ENCODE data around the gene CHRNA4. TPM values are rescaled to one million over a fixed set of nuclear protein-coding genes. Genes with fewer than 3 reads are reported as not detected.

Gene CHRNA4
- polyA plus RNA-seq, 1 of the 3 experiments (the other 2 are of a cell fraction) = not detected

DNA sequence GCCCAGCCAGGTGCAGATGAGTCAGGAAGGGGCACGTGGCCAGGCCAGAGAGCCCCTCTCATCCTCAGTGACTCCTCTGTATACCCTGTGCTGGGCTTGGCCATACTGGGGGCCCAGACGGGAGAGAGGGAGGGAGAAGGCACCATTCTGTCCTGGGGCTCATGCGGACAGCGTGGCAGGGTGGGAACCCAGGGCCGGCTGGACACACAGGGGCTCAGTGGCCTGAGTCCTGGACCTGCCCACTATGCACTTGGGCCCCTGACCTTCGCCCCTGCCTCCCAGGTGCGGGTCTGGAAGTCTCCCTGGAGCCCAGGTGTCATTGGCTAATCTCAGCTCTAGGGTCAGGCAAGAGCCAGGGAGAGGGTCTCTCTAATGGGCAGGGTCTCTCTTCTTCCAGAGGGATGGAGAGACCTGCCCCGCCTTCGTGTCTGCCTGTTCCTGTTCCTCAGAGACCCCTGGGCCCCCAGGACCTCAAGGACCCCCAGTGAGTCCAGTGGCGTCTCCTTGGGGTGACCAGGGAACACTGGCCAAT, 40.5 kb downstream of the CHRNA4 start:
- Histone ChIP-seq H3K4me2 (no peak overlapping the region), H3K36me3 (replicated peaks in 1 of 2; ENCODE audit: control insufficient read depth in 1 of 2, insufficient read depth in 2 of 2, low read length in 1 of 2) (no peaks in the 10 kb centered on the region), H2AFZ (ENCODE audit: low read depth) (no peak overlapping the region), H3K27ac (ENCODE audit: low read depth in 2 of 2, low read length in 1 of 2) (no peak overlapping the region), H4K20me1 (ENCODE audit: insufficient read depth) (no peaks in the 10 kb centered on the region), H3K4me1 (ENCODE audit: control insufficient read depth in 1 of 2, insufficient read depth in 2 of 2, low read depth in 1 of 2, low read length in 1 of 2) (no peaks in the 10 kb centered on the region), H3K9ac (no peak overlapping the region), H3K9me3 (no peaks in the 10 kb centered on the region), H3K9me2 (no peaks in the 10 kb centered on the region), H3K4me3 (ENCODE audit: low read depth in 2 of 2, low read length in 1 of 2) (no peak overlapping the region), H3K27me3 (ENCODE audit: insufficient read depth) (no peaks in the 10 kb centered on the region; the same call in 1 of the 2 replicates), H3K79me2 (ENCODE audit: insufficient read depth) (no peaks in the 10 kb centered on the region), H3F3A (replicated peaks; ENCODE audit: insufficient read depth) (no peaks in the 10 kb centered on the region)
- 10% methylated on average over 2 of the region's 10 CpGs for WGBS (ENCODE audit: low lambda C conversion rate)
- ChIA-PET POLR2A (no interaction called here), CTCF (interaction anchor here (5.8 to 6.4 kb wide), 2 partner anchors 11 to 61 kb away, joined by 43 to 53 read pairs; no protein-coding TSS in a partner anchor)
- no peak for DNase-seq
- TF ChIP-seq FOSL2 (IDR thresholded peaks at IDR 0.05; ENCODE audit: borderline replicate concordance, low read depth) = no peak
- TF ChIP-seq, protein P1, sequence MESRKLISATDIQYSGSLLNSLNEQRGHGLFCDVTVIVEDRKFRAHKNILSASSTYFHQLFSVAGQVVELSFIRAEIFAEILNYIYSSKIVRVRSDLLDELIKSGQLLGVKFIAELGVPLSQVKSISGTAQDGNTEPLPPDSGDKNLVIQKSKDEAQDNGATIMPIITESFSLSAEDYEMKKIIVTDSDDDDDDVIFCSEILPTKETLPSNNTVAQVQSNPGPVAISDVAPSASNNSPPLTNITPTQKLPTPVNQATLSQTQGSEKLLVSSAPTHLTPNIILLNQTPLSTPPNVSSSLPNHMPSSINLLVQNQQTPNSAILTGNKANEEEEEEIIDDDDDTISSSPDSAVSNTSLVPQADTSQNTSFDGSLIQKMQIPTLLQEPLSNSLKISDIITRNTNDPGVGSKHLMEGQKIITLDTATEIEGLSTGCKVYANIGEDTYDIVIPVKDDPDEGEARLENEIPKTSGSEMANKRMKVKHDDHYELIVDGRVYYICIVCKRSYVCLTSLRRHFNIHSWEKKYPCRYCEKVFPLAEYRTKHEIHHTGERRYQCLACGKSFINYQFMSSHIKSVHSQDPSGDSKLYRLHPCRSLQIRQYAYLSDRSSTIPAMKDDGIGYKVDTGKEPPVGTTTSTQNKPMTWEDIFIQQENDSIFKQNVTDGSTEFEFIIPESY (IDR thresholded peaks at IDR 0.05; ENCODE audit: borderline replicate concordance, low read depth) = no peak

DNA sequence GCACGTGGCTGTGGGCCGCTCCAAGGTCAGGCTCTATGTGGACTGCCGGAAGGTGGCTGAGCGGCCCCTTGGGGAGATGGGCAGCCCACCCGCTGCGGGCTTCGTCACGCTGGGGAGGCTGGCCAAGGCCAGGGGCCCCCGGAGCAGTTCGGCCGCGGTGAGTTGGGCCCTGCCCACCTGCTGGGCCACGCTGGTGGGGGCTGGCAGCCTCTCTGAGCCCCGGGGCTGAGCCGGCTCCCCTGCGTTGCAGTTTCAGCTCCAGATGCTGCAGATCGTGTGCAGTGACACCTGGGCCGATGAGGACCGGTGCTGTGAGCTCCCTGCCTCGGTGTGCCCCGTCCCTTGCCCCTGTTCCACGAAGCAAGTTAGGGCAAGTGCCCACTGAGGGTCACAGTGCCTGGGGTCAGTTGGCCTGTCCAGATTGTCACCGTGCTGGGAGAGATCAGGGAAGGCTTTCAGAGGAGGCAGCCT, 41.1 kb downstream of the CHRNA4 start:
- H3K27me3 ChIP-seq (ENCODE audit: insufficient read depth) = no peaks in the 10 kb centered on the region; the same call in 1 of the 2 replicates
- 59% methylated on average over 13 of the region's 23 CpGs for WGBS (ENCODE audit: low lambda C conversion rate)
- no peak overlapping the region for H3K27ac ChIP-seq (ENCODE audit: low read depth in 2 of 2, low read length in 1 of 2)
- DNase-seq = no peak
- no peaks in the 10 kb centered on the region for H3K4me1 ChIP-seq (ENCODE audit: control insufficient read depth in 1 of 2, insufficient read depth in 2 of 2, low read depth in 1 of 2, low read length in 1 of 2)
- H3K9ac ChIP-seq = no peak overlapping the region
- POLR2A ChIA-PET = no interaction called here
- H3K4me3 ChIP-seq (ENCODE audit: low read depth in 2 of 2, low read length in 1 of 2) = no peak overlapping the region
- no peak overlapping the region for H3K4me2 ChIP-seq
- H3K9me2 ChIP-seq = no peaks in the 10 kb centered on the region
- no peak for TF ChIP-seq FOXJ3 (CRISPR knock-in tag; IDR thresholded peaks at IDR 0.05)
- TF ChIP-seq RCOR1 (IDR thresholded peaks at IDR 0.05; ENCODE audit: low read length) = no peak
- TF ChIP-seq POLR2AphosphoS5 (IDR thresholded peaks at IDR 0.05; ENCODE audit: low read depth, low read length) = no peak
- TF ChIP-seq MXI1 (IDR thresholded peaks at IDR 0.05; ENCODE audit: low read depth, low read length) = no peak
- TF ChIP-seq, protein P1 (IDR thresholded peaks at IDR 0.05; ENCODE audit: borderline replicate concordance, low read depth) = no peak
- TF ChIP-seq, protein P2, sequence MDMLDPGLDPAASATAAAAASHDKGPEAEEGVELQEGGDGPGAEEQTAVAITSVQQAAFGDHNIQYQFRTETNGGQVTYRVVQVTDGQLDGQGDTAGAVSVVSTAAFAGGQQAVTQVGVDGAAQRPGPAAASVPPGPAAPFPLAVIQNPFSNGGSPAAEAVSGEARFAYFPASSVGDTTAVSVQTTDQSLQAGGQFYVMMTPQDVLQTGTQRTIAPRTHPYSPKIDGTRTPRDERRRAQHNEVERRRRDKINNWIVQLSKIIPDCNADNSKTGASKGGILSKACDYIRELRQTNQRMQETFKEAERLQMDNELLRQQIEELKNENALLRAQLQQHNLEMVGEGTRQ (IDR thresholded peaks at IDR 0.05; ENCODE audit: borderline replicate concordance, low read depth, low read length) = no peak
- TF ChIP-seq JUND (IDR thresholded peaks at IDR 0.05) = no peak
- TF ChIP-seq RFX5 (IDR thresholded peaks at IDR 0.05; ENCODE audit: low read length) = no peak
- no peak for TF ChIP-seq RXRA (IDR thresholded peaks at IDR 0.05; ENCODE audit: borderline replicate concordance, low read depth)
- no peak for TF ChIP-seq EZH2phosphoT487 (IDR thresholded peaks at IDR 0.05; ENCODE audit: borderline replicate concordance, low read depth)
- TF ChIP-seq, protein P3, sequence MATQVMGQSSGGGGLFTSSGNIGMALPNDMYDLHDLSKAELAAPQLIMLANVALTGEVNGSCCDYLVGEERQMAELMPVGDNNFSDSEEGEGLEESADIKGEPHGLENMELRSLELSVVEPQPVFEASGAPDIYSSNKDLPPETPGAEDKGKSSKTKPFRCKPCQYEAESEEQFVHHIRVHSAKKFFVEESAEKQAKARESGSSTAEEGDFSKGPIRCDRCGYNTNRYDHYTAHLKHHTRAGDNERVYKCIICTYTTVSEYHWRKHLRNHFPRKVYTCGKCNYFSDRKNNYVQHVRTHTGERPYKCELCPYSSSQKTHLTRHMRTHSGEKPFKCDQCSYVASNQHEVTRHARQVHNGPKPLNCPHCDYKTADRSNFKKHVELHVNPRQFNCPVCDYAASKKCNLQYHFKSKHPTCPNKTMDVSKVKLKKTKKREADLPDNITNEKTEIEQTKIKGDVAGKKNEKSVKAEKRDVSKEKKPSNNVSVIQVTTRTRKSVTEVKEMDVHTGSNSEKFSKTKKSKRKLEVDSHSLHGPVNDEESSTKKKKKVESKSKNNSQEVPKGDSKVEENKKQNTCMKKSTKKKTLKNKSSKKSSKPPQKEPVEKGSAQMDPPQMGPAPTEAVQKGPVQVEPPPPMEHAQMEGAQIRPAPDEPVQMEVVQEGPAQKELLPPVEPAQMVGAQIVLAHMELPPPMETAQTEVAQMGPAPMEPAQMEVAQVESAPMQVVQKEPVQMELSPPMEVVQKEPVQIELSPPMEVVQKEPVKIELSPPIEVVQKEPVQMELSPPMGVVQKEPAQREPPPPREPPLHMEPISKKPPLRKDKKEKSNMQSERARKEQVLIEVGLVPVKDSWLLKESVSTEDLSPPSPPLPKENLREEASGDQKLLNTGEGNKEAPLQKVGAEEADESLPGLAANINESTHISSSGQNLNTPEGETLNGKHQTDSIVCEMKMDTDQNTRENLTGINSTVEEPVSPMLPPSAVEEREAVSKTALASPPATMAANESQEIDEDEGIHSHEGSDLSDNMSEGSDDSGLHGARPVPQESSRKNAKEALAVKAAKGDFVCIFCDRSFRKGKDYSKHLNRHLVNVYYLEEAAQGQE (IDR thresholded peaks at IDR 0.05; ENCODE audit: low read depth, low read length) = no peak
- TF ChIP-seq CHD2 (IDR thresholded peaks at IDR 0.05; ENCODE audit: low read length, partially characterized antibody) = no peak
- no peak for TF ChIP-seq SIN3A (IDR thresholded peaks at IDR 0.05; ENCODE audit: borderline replicate concordance, low read depth, low read length)
- H3K79me2 ChIP-seq (ENCODE audit: insufficient read depth) = no peaks in the 10 kb centered on the region
- CTCF ChIA-PET = interaction anchor here (5.8 to 6.4 kb wide), 2 partner anchors 11 to 62 kb away, joined by 43 to 53 read pairs; no protein-coding TSS in a partner anchor
- H4K20me1 ChIP-seq (ENCODE audit: insufficient read depth) = no peaks in the 10 kb centered on the region
- no peak overlapping the region for H2AFZ ChIP-seq (ENCODE audit: low read depth)
- no peaks in the 10 kb centered on the region for H3F3A ChIP-seq (replicated peaks; ENCODE audit: insufficient read depth)
- no peaks in the 10 kb centered on the region for H3K9me3 ChIP-seq
- H3K36me3 ChIP-seq (replicated peaks in 1 of 2; ENCODE audit: control insufficient read depth in 1 of 2, insufficient read depth in 2 of 2, low read length in 1 of 2) = no peaks in the 10 kb centered on the region

Data from SK-N-SH (cell line).